GDM1 (cell line): ENCODE results near the gene ZFHX3.

Experiments used
- DNase-seq: peaks from one replicate; lab custom pipeline; 2025; lab: John Stamatoyannopoulos, UW

Gene ZFHX3

DNA sequence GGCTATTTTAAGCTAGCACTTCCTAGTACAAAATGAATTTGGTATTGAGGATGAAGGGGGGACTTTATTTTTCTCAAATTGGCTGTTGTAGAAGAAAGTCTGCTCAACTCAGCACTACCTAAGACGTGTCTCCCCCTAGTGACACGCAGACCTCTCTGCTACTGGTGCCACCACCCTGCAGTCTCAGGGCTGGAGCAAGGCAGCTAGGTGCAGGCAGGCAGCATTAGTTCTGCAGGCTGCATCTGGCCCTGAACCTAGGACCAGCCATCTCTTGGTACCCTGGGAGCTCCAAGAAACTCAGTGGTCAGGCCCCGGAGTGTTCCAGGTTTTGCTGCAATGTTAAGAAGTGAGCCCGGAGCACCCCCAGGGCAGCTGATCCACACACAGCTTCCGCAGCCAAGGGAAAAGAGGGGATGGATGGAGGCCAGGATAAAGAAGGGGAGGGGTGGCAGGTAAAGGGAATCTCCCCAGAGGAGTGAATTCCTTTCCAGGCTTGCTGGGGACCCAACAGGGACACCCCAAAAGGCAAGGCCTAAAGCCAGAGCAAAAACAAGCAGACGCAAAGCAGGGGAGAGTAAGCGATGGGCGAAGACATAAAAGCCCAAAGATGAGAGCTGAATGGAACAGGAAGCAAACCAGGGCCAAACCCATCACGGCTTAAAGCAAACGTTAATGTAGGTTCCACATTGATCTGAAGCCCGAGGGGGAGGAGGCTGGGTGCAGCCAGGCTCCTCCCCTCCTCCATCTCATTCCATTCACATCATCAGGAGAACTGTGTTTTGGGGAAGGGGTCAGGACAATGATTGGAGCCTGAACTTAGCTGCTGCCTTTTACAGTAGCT lies 200.5 kb downstream of the ZFHX3 start:
- DNase-seq: peak; percentile 3

DNA sequence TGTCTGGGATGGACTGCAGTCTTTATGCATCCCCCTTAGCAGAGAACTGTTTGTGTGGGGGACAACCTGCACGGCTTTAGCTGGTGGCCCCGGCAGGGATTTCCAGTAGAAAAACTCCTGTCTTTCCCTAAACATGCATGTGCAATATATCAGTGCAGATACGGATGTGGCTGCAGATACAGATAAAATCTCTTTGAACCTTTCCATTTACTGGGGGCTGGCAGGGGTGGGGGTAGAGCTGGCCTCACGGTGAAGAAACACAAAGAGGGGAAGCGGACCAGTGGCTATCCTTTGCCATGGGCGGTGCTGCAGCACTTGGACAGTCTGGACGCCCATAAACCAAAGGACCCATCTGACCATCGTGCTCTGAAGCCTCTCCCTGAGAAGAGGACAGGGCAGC lies 201.3 kb downstream of the ZFHX3 start:
- no peak for DNase-seq

DNA sequence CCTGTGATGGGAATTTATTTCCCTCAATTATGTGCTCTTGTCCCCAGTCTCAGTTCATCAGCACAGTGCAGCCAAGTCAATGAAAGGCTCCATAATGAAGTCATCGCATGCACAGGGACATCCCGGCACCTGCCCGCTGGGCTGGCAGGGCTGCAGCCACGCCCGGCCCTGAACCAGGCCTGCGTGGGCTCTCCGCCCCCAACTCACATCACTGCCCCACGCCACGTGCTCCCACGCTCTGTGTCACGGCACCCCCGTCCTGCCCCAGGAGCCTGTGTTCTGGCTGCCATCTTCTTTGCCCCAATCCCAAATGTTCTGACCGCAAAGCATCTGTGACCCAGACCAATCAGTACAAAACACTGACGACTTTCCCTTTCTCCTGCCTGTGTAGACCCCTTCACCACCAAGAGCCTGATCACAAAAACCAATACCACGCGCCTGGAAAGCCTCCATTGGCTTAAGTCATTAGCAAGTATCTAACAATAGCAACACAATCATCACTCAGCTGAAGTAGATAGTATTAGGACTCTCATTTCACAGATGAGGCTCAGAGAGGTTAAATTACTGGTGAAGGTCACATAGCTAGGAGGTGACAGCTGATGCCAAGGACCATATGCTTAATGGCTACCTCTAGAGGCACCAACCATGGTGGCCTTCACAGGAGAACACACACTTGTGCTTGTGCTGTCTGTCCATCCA lies 202.5 kb downstream of the ZFHX3 start:
- no peak for DNase-seq

DNA sequence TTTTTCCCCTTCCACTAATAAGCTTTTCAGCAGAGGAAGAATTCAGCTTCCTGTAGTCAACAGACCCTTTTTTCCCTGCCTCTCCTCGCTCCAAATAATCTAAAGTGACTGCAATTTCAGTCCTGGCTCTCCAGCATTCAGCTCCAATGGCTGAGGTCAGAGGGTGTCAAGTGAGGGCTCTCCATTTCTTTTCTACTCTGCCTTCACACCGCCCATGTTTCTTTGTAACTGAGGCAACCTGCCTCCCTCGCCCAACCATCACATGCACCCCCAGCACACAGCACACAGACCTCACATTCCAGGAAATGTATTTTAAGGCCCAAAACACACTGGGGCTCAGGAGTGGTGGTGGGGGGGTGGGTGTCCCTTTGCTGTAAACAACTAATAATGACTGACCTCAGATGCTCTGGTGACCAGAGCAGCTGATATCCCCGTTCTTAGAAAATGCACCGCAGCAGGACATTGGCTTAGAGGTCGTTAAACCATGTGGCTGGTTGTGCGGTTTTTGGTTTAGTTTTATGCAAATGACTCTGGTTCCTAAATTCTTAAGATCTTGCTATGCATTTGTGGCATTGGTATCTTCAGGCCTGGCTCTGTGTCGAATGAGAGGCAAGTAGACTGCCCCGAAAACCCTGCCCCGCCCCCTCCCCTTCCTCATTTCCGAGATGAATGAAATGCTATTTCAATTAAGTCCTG lies 203.6 kb downstream of the ZFHX3 start:
- DNase-seq: no peak

DNA sequence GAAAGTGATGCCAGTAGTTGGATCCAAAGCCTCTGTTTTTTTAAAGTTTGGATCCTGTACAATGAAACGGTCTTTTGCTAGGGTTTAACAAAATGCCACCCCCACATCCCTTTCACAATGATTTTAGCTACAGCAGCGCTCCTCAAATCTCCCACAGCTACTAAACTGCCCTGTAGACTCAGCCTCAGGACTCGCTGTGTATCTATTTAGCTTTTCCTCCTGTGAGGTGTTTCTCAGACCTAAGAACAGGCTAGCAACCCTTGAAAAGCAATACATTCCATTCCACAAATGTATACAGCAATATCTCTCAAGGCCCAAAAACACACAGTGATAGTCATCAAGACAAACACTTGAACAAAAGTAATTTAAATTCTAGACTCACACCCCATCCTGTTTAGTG lies 206.4 kb downstream of the ZFHX3 start:
- no peak for DNase-seq

DNA sequence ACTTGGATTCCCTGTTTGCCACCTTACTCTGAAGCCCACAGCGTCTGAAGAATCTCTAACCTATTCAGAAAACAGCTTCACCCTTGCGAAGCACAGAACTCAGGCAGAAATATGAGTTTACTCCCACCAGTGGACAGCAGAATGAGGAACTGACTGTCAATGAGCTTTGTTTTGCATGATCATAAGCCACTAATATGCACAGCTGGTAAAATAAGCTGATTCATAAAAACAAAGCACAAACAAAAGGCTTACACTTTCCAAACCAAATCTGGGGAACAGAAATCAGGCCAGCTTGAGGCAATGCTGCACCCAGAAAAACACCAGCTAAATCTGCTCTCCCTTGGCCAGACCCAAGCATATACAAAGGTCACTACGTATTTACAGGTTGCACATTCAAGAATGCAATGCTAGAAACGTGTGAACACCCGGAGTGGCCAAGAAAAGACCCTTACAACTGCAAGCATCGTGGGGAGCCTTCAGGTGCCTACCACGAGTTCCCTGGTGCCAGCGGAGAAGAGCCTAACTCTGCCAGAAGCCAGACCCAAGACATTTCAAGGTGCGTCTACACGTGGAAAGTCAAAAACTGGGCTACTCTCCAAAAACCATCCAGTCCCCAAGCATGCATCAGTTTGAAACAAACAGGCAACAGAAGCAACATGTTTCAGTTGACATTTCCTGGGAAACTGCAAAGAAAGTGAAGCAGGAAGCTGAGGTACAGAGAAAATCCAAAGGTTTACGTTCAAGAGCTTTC lies 207.1 kb downstream of the ZFHX3 start:
- DNase-seq: peak; percentile 5

DNA sequence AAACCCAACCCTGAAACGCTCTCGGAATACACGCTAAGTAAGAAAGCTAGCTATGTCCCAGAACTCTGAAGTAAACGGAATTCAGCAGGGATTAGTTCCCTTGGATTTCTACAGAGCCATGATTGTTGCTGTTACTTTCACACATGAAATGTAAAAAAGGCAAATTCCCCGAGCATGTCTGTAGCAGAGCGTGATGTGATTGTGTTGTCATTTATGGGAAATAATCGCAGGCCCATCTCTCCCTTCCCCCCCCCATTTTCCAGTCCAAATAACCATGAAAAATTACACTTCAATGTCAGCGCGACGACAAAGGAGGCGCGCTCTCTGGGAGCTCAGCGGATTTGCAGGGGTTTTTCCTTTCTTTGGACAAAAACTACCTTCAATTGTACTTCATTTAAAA lies 209.0 kb downstream of the ZFHX3 start:
- DNase-seq: no peak

DNA sequence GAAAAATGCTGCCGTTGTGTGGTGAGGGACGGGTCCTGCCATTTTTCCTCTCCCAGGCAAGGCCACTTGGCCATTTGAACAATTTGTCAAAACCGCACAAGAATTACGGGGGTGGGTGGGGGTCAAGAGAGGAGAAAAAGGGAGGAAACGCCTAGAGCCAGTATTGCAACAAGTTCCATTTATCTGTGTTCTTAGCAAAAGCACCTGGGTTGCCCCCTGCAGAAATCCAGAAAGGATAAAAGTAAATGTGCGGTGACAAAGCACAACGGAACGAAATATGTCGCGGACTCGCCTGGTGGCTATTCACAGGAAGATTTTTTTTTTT lies 209.4 kb downstream of the ZFHX3 start:
- DNase-seq: no peak

DNA sequence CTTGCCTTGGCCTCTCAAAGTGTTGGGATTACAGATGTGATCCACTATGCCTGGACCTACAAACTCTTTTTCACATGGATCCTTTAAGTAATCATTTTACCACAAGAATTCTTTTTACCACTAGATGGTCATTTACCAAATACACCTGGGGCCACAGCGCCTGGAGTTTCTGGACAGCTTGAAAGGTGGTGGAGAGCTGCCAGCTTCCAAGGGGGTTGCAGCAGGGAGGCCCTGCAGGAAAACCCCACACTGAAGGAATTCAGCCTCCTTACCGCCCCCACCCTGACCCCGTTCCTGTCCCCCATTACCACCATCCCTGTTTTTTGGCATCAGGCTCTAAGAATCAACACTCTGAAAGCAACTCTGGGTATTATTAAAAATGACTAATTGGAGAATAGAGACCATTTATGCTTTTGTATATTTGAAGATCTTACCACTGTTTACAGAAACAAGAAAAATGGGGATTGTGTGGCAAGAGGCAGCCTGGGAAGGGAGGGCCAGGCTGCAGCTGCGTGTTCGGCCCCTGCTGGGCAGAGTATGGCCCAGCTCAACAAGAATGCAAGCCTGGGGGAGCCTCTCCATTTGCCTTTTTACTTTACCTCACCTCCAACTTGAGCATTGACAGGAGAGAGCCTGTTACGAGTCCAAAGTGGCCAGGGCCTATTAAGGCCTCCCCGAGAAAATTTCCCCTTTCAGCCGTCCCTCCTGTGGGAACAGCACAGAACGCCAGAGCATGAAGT lies 209.9 kb downstream of the ZFHX3 start:
- DNase-seq: no peak

DNA sequence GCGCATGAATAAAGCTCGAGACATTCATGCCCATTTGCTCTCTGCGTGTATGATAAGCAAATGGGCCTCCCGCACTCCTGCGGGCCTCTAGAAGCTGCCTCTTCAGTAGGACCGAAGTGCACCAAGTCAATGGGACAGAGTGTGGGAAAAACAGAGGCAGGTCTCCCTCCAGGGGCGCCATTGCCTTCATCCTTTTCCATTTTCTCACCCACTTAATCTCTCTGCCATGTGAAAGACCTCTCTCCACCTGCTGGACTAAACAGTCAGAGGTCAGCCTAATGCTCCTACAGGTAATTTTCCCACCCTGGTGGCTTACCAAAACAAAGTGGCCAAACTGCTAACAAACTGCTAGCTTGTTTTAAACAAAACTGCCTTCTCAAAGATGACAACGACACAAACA lies 210.9 kb downstream of the ZFHX3 start:
- no peak for DNase-seq

DNA sequence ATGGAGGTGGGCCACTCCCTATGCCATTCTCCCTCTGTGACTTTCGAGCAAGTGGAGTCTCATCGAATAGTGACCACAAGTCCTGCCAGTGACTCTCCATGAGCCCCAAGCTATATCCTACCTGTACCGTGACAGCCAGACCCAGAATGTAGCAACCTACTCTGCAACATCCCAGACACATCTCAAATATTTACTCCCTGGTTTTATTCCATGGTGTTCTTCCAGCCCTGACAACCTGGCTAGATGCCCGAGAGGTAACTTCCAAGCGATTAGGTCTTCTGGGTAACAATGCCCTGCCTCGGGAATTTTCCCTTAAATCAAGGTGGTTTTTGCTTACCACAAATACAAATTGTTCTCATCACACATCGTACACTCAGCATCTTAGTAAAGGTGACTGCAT lies 211.7 kb downstream of the ZFHX3 start:
- DNase-seq: no peak

DNA sequence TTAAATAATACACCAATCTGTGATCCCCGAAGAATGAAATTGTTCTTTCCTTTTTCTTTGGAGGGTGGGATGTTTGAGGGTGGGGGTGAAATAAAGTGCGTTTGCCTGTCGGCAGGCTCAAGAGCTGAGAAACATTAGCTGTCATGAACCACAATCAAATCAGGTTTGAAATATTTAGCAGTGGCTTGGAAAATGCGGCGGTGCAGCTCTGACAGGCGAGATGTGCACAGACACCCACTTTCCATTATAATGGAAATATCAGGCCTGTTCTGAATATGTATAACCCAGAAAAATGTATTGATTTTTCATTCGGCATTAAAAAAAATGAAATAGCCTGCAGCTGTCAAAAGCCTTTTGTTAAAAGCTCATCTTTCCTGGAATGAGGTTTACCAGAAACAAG lies 212.8 kb downstream of the ZFHX3 start:
- DNase-seq: no peak

DNA sequence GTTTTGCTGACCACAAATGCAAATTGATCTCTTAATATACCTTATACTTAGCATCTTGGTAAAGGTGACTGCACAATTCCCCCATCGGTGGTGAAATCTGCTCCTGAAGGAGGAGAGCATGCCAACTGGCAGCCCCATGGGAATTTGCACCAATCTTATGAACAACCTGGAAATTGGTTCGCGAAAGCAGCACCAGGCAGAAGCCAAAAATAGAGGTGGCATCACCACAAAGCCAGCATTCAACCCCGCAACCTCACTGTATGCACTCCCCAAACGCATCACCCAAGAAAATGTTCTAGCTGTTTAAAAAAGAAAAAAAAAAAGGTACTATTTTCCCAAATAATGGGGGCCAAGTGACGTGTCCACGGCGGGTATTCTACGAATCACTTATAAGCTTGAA lies 213.4 kb downstream of the ZFHX3 start:
- DNase-seq: no peak

DNA sequence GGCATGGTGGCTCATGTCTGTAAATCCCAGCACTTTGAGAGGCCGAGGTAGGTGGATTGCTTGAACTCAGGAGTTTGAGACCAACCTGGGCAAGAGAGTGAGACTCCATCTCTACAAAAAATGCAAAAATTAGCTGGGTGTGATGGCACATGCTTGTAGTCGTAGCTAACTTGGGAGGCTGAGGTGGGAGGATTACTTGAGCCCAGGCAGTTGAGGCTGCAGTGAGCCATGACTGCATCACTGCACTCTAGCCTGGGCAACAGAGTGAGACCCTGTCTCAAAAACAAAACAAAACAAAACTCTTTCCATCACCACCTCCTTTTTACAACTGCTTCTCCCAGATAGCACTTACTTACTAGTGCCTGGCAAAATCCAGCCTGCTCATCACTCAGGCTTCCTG lies 214.0 kb downstream of the ZFHX3 start:
- no peak for DNase-seq

DNA sequence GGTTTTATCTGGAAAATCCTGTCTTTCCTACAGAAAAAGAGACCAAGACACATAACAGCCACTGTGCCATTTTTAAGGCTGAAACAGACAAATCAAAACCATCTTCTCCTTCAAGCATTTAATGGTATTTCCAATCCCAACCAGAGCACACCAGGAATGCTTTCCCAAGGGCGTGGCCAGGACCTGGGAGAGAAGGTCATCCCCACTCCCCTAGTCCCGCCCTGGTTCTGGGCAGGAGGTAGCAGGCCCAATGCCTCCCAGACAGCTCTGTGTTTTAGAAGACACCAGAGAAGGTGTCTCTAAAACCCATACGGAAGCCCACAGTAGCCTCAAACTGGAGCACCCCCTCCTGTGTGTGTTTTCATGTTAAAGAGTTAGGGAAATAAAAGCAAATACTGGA lies 214.4 kb downstream of the ZFHX3 start:
- no peak for DNase-seq

DNA sequence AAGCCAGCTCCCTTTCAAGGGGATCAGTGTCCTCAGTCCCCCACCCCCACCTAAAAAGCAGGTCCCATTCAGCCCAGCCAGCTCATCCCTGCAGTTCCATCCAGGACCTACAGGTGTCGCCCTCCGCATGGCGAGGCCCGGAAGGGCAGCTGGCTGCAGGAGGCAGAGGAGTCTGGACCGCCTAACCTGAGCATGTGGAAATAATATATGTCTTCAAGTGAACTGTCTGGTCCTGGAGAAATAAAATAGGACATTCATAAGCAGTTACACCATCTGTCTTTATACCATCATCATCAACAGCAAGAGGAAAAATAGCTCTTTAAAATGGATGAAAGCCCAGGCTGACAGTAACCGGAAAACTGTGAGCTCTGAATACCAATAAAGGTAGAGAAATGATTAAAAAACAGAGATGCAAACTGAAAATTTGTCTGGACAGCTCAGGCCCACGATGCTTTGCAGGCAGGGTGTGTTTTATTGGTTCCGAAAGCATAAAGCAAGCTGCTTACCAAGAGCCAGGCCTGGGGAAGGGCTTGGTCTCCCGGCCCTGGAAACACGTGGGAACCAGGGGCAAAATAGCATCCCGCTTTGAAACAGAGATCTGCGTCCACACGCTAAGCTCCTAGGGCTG lies 215.2 kb downstream of the ZFHX3 start:
- DNase-seq: peak; percentile 36

DNA sequence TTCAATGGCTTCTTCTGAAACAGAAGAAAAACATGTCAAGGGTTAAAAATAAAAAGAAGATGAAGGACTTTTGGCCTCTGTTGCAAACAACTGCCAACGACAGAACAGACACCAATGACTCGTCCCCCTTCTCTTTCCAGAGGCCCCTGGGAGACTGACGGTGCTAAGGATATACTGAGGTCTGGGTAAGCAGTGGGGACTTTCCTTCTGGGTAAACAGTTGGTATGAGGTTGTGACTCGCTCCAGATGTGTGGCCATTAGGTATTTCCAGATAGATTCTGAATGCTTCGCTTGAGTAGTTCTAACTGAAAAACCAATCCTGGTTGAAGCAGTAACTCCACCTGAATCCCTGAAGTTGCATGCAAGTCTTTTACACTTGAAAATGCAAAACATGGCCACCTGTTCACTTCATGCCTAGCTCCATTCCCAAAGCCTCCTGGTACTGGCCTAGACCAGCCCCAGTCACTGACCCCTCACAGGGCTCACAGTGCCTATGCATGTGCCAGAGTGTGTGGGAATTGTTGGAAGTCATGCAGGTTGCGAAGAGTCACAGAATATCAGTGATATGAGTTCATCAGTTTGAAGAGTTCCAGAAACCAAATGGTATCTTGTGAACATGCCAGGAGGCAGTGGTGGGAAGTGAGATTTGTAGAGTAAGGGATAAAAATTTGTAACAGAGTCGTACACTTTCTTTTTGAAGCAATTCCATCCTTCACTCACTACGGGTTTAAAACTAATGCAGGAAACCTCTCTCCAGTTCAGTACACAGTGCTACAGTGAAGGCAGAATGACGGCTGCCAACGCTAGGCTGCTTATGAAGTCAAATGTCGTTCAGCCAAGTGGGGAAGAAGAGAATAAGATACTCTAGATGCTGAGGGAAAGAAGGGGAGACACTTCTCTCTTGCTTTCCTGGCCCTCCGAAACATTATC lies 217.8 kb downstream of the ZFHX3 start:
- DNase-seq: no peak

DNA sequence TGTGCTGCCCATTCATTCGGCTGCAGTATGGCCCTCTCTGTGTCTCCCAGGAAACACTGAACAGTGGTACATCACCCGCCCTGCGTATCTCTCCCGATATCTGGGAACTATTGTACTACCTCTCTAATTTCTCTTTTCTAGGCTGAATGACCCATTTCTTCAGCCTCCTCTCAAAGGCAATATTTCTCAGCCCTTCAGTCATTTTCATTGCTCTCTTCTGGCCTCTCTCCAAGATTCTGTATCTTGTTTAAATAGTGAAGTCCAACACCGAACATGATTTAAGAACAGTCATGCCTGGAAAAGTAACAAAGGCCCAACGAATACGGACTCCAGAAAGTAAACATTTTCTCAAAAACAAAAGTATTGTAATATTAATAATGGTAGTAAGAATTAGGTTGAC lies 220.1 kb downstream of the ZFHX3 start:
- no peak for DNase-seq

DNA sequence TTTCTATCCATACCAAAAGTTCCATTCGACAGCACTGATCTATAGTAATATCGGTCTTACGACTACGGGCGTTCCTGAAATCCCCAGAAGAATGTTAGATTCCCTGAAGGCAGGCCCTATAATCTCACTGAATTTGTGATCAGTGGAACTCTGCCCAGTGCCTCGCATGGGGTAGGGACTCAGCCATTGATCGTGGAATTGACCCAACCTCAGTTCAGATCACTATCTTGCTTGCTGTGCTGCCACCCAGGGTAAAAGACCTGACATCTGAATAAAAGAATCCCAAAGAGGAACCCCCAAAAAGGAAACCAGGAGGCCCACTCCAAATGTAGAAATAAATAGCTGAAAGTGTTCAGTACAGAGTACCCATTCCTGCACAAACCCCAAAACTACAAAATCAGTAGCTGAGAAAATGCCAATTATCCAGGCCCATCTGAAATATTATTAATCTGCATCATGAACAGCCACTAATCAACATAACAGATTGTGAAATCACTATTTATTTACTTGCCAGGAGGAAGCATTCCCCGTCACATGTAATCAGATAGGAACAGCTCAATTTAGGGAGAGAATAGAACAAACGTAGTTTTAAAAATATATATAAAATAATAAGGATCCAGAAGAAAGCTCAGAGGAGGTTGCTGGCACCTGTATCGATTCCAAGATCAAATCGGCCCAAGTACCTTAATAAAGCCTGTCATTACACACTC lies 221.9 kb downstream of the ZFHX3 start:
- DNase-seq: no peak

DNA sequence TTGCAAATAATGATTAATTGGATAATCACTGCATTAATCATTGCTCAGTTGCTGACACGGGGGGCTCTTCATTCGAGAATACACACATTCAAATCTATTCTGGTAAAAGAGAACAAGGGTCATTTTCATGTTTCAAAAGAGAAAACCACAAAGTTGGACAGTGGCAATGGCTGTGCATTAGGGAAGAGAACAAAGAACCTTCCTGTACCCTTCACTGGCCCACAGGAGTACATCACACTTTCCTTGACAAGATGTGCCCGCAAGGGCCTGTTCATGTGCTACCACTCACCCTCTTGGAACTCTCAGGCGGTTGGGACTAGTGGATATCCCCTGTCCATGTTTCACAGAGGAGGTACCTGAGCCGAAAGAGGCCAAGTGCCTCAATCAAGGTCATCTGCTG lies 223.2 kb downstream of the ZFHX3 start:
- no peak for DNase-seq
